GM23338 (cell line): Measurements from ENCODE around the gene ADPRH. TPM values are rescaled to one million over a fixed set of nuclear protein-coding genes. Genes with fewer than 3 reads are reported as not detected.

Experiments used
- ATAC-seq: fragments of 200-7000 bp; cut with Tn5 transposase; 3 replicates; pipeline ENCODE4 v1.9.1; 2020
- DNase-seq: peaks from one replicate; pipeline ENCODE4 v3.0.0-alpha.2; 2015; ENCODE audit warnings: low spot score
- H2AFZ ChIP-seq: fragments of 200-600 bp; sonication (generic); 2 replicates; pipeline ENCODE4 v1.8.0; 2016; ENCODE audit warnings: antibody characterized with exemption, mild to moderate bottlenecking, moderate library complexity
- H3F3A ChIP-seq: fragments of 200-600 bp; sonication (generic); replicated peaks from 2 replicates; pipeline ENCODE4 v1.8.0; 2017; ENCODE audit warnings: antibody characterized with exemption, mixed run types, low read depth
- H3K27ac ChIP-seq: fragments of 200-600 bp; sonication (generic); 2 replicates; pipeline ENCODE4 v1.6.1; 2016; ENCODE audit warnings: low read depth
- H3K27me3 ChIP-seq: fragments of 200-600 bp; sonication (generic); 2 replicates; pipeline ENCODE4 v1.8.0; 2016; ENCODE audit warnings: mild to moderate bottlenecking, mixed run types, moderate library complexity; ENCODE audit not compliant: insufficient read depth
- H3K36me3 ChIP-seq: fragments of 200-600 bp; sonication (generic); 2 replicates; pipeline ENCODE4 v1.8.0; 2016; ENCODE audit warnings: mild to moderate bottlenecking; ENCODE audit not compliant: insufficient read depth
- H3K4me1 ChIP-seq: fragments of 200-600 bp; sonication (generic); 2 replicates; pipeline ENCODE4 v1.8.0; 2016; ENCODE audit warnings: mild to moderate bottlenecking, moderate library complexity; ENCODE audit not compliant: insufficient read depth
- H3K4me2 ChIP-seq: fragments of 200-600 bp; sonication (generic); 2 replicates; pipeline ENCODE4 v1.7.1; 2017; ENCODE audit warnings: mixed run types
- H3K4me3 ChIP-seq: fragments of 200-600 bp; sonication (generic); 2 replicates; pipeline ENCODE4 v1.6.1; 2016; ENCODE audit warnings: mixed run types
- H3K79me2 ChIP-seq: fragments of 200-600 bp; sonication (generic); replicated peaks from 2 replicates; pipeline ENCODE4 v1.8.0; 2017; ENCODE audit warnings: mild to moderate bottlenecking; ENCODE audit not compliant: insufficient read depth
- H3K9me2 ChIP-seq: fragments of 200-600 bp; sonication (generic); 2 replicates; pipeline ENCODE4 v1.8.0; 2017; ENCODE audit not compliant: insufficient read depth
- H4K20me1 ChIP-seq: fragments of 200-600 bp; sonication (generic); replicated peaks from 2 replicates; pipeline ENCODE4 v1.8.0; 2017; ENCODE audit warnings: mild to moderate bottlenecking; ENCODE audit not compliant: insufficient read depth
- H3K27ac Mint-ChIP-seq: 2 replicates; pipeline ENCODE4 v1.8.0; 2020; ENCODE audit warnings: inconsistent platforms, mild to moderate bottlenecking, moderate library complexity, mixed read lengths
- H3K27me3 Mint-ChIP-seq: 3 replicates; pipeline ENCODE4 v1.8.0; 2022; ENCODE audit warnings: low read depth, mild to moderate bottlenecking, moderate library complexity, mixed read lengths, inconsistent platforms; ENCODE audit not compliant: insufficient read depth, poor library complexity
- H3K36me3 Mint-ChIP-seq: 3 replicates; pipeline ENCODE4 v1.8.0; 2021; ENCODE audit warnings: low read depth, mild to moderate bottlenecking, inconsistent platforms, moderate library complexity, mixed read lengths
- H3K4me1 Mint-ChIP-seq: 3 replicates; pipeline ENCODE4 v1.8.0; 2020; ENCODE audit warnings: mild to moderate bottlenecking, inconsistent platforms, mixed read lengths
- H3K4me3 Mint-ChIP-seq: 3 replicates; pipeline ENCODE4 v1.8.0; 2021; ENCODE audit warnings: moderate library complexity, mild to moderate bottlenecking, inconsistent platforms, mixed read lengths
- H3K9me3 Mint-ChIP-seq: 3 replicates; pipeline ENCODE4 v1.8.0; 2020; ENCODE audit warnings: moderate library complexity, mild to moderate bottlenecking, inconsistent platforms, mixed read lengths
- CREB1 ChIP-seq: fragments of 250-450 bp; sonication (Bioruptor Pico); IDR thresholded peaks from 2 replicates; pipeline ENCODE4 v1.5.0; 2020; ENCODE audit warnings: low read depth, mild to moderate bottlenecking, moderate library complexity
- CTCF ChIP-seq, 2 experiments: fragments of 200-600 bp in 1 of 2; sonication (generic) in 1 of 2; conservative IDR thresholded peaks; 2 replicates each; pipeline versions ENCODE4 v1.5.1 to v1.6.1; 2016 to 2017; ENCODE audit warnings: antibody characterized with exemption in 2 of 2, low read depth in 2 of 2, mild to moderate bottlenecking in 2 of 2, moderate library complexity in 1 of 2
- ETS1 ChIP-seq: IDR thresholded peaks from 2 replicates; pipeline ENCODE4 v1.6.1; 2016; ENCODE audit warnings: antibody characterized with exemption
- EZH2 ChIP-seq: fragments of 200-600 bp; sonication (generic); IDR thresholded peaks from one replicate; pipeline ENCODE4 v1.8.0; 2017; ENCODE audit warnings: antibody characterized with exemption, mild to moderate bottlenecking, low read depth; ENCODE audit not compliant: unreplicated experiment
- EZH2phosphoT487 ChIP-seq: fragments of 200-600 bp; sonication (generic); IDR thresholded peaks from one replicate; pipeline ENCODE4 v1.8.1; 2018; ENCODE audit warnings: antibody characterized with exemption; ENCODE audit not compliant: unreplicated experiment
- NANOG ChIP-seq: IDR thresholded peaks from 2 replicates; pipeline ENCODE4 v1.6.1; 2016; ENCODE audit warnings: antibody characterized with exemption, borderline replicate concordance
- POLR2AphosphoS5 ChIP-seq: IDR thresholded peaks from 2 replicates; pipeline ENCODE4 v1.6.1; 2016; ENCODE audit warnings: antibody characterized with exemption, low read depth
- REST ChIP-seq: IDR thresholded peaks from one replicate; pipeline ENCODE4 v1.6.1; 2018; ENCODE audit warnings: antibody characterized with exemption; ENCODE audit not compliant: unreplicated experiment
- STAT1 ChIP-seq: IDR thresholded peaks from one replicate; pipeline ENCODE4 v1.6.1; 2016; ENCODE audit warnings: antibody characterized with exemption; ENCODE audit not compliant: unreplicated experiment
- ZNF331 ChIP-seq: fragments of 250-450 bp; sonication (Bioruptor Pico); IDR thresholded peaks from 2 replicates; pipeline ENCODE4 v1.5.0; 2020; ENCODE audit warnings: low read depth, mild to moderate bottlenecking, moderate library complexity
- polyA plus RNA-seq: library from polyadenylated mRNA; unstranded; fragments of >200 nt; fragmentation: Nextera tagmentation; extraction: Ambion mirVana; gene quantifications from 2 replicates; pipeline ENCODE4 v1.2.1, GENCODE V29; 2016
- total RNA-seq: library from RNA; depleted of rRNA; stranded (reverse); fragments of >200 nt; shearing (Covaris generic); gene quantifications from 2 replicates; pipeline ENCODE4 v1.2.3, GENCODE V29; 2014

The ADPRH gene
- total and polyA plus RNA-seq, 2 experiments from 2014 or later, result 1.2 to 3.4 TPM

GRCh38 chr3:119604878-119605277 lies 25.6 kb downstream of the ADPRH start (continued):
- TF ChIP-seq REST, result no peak
- no peak for TF ChIP-seq NANOG
- no peak for TF ChIP-seq EZH2
- TF ChIP-seq STAT1, result no peak

- Mint-ChIP-seq H3K27me3 (no peaks in the 10 kb centered on the region), H3K9me3 (no peaks in the 10 kb centered on the region), H3K36me3 (no peaks in the 10 kb centered on the region), H3K4me1 (peaks cover 2% of the 10 kb centered on the region; the same call in 1 of the 3 replicates), H3K4me3 (no peak overlapping the region), H3K27ac (no peak overlapping the region)
- H3F3A ChIP-seq, result no peaks in the 10 kb centered on the region
- no peak overlapping the region for H2AFZ ChIP-seq
- no peak overlapping the region for H3K4me2 ChIP-seq
- TF ChIP-seq STAT1, result no peak
- no peak for TF ChIP-seq EZH2phosphoT487
- TF ChIP-seq ZNF331 (CRISPR knock-in tag), result no peak
- TF ChIP-seq CTCF (conservative IDR thresholded peaks at IDR 0.05; ENCODE audit: low read depth in 2 of 2), result no peak
- no peak for TF ChIP-seq ETS1
- no peak for TF ChIP-seq CREB1
- TF ChIP-seq NANOG, result no peak
- no peak for TF ChIP-seq POLR2AphosphoS5
- H3K27ac ChIP-seq, result no peak overlapping the region
- H3K4me1 ChIP-seq, result peaks cover under 1% of the 10 kb centered on the region; the same call in 1 of the 2 replicates
- no peaks in the 10 kb centered on the region for H3K27me3 ChIP-seq
- no peaks in the 10 kb centered on the region for H3K36me3 ChIP-seq
- no peak overlapping the region for H3K4me3 ChIP-seq
- 0 out of 2 replicates have a peak, but pooled peaks cover 3% of the 10 kb centered on the region for H3K9me2 ChIP-seq
- H3K79me2 ChIP-seq, result no peaks in the 10 kb centered on the region
- H4K20me1 ChIP-seq, result no peaks in the 10 kb centered on the region
- no peak for ATAC-seq
- DNase-seq, result no peak
Measured at GRCh38 chr3:119608405-119609000, 29.2 kb downstream of the ADPRH start.
